GM20000 (cell line): ENCODE measurements around the gene TNIK.

Experiments
- DNase-seq: peaks from one replicate; pipeline ENCODE4 v3.0.0; 2012; ENCODE audit warnings: low spot score
- TF ChIP-seq, protein P1 (sequence below): IDR thresholded peaks from 2 replicates; pipeline ENCODE4 v1.5.1; 2012; ENCODE audit warnings: mild to moderate bottlenecking, control low read depth; ENCODE audit errors: extremely low read depth, missing control alignments

TNIK gene

DNA sequence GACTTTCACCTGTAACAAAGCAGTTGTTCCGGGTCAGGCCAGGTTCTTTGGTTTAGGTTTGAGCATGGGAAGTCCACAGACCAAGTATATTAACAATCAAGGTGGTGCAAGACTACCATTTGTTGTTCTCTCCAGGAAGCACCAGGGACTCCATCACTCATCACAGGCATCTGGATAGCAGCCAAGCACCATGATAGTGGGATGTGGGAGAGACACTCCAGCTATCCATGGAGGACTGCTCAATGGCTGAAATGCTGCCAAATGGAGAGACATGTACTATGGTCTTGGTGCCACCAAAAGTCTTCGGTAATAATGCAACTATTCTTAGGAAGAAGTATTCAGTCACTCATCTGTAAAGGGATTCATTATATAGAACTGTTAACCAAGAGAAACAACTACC, 143.0 kb downstream of the TNIK start:
- no peak for DNase-seq
- TF ChIP-seq, protein P1, sequence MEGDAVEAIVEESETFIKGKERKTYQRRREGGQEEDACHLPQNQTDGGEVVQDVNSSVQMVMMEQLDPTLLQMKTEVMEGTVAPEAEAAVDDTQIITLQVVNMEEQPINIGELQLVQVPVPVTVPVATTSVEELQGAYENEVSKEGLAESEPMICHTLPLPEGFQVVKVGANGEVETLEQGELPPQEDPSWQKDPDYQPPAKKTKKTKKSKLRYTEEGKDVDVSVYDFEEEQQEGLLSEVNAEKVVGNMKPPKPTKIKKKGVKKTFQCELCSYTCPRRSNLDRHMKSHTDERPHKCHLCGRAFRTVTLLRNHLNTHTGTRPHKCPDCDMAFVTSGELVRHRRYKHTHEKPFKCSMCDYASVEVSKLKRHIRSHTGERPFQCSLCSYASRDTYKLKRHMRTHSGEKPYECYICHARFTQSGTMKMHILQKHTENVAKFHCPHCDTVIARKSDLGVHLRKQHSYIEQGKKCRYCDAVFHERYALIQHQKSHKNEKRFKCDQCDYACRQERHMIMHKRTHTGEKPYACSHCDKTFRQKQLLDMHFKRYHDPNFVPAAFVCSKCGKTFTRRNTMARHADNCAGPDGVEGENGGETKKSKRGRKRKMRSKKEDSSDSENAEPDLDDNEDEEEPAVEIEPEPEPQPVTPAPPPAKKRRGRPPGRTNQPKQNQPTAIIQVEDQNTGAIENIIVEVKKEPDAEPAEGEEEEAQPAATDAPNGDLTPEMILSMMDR: no peak

DNA sequence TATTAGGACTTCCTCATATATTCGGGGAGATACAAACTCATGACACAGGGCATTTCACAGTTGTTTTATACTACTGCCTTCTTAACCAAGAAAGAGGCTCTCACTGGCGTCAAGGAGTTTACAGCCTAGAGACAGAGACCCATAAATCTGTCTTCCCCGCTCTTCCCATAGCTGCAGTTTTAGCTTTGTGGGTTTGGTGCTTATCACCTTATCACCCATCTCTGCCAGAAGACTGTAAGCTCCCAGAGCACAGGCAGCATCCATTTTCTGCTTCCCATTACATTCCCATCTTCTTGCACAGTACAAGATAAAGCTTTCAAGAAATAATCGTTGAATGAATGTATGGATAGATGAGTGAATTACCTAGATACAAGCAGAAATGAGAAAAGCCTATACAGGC, 144.3 kb downstream of the TNIK start:
- TF ChIP-seq, protein P1: no peak

DNA sequence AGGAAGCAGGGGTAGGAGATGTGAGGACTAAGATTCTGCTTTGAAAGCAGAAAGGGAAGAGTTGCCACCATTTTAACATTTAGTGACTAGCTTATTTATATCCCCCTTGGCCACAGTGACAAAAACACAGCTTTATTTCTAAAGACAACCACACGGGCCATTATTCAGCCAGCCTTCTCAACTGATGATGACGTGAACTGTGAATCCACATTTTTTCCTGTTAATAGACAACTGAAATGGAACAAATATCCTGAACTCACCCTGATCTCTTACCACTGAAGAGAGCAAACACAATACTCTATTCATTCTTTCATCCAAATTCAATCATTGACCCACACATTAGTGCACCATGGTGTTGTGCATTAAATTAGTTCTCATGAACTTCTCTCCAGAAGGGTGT, 145.1 kb downstream of the TNIK start:
- no peak for DNase-seq
- TF ChIP-seq, protein P1: no peak

More for the DNA sequence above, 144.3 kb downstream of the TNIK start:
- DNase-seq: no peak

DNA sequence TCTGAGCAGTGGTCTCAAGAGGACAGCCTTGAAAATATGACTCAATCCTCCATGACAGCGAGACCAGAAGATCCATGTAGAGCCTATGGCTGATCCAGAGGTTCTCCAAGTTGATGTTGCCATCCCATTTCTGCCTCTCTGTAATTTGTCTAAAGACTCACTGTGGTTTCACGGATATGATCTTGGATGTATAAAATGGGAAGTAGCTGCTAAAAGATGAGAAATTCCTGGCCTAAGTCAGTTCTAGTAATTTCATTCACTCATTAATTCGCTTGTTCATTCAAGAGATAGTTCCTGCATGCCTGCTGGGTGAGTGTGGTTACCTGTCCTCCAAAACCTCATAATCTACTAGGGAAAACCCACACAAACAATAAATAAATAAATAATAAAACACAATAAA, 145.9 kb downstream of the TNIK start:
- TF ChIP-seq, protein P1: no peak
- no peak for DNase-seq

DNA sequence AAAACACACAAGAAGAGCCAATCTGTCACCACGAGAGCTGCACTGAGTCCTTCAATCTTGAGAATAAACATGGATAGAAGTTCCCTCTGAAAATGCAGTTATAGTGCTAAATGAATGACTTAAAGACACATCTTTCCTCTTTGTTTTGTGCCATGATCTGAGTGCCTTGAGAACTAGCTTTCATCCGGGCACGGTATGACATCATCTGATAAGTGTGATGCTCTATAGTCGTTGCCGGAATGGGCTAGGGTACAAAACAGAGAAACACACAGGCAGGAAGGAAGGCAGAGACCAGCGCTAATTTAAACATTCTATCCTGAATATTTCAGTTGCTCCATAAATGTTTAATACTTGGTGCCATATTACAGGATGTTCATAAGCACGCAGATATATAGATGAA, 146.5 kb downstream of the TNIK start:
- TF ChIP-seq, protein P1: no peak
- DNase-seq: no peak

- DNase-seq: no peak
- TF ChIP-seq, protein P1: no peak
These were observed 147.5 kb downstream of the TNIK start for GRCh38 chr3:171312741-171313140.

- TF ChIP-seq, protein P1: no peak
- no peak for DNase-seq
These were observed 148.4 kb downstream of the TNIK start for GRCh38 chr3:171311784-171312183.
